Endothelial cell of umbilical vein (primary cell): ENCODE measurements around the gene GATAD1.
"Not testable (repeated sequence)": the region's sequence is repeated elsewhere in the genome, so short reads cannot be mapped to it uniquely, and the experiment has no call there.

Source experiments
- CTCF ChIP-seq, 2 donors: IDR thresholded peaks; 1 replicate in 1 of 2; 2 replicates in 1 of 2; pipeline ENCODE4 v1.5.1; 2011; ENCODE audit warnings: low read length in 2 of 2, mild to moderate bottlenecking in 2 of 2, moderate library complexity in 2 of 2, control low read depth in 1 of 2, inconsistent platforms in 1 of 2, low read depth in 1 of 2; ENCODE audit not compliant: insufficient read depth in 1 of 2; ENCODE audit errors: extremely low read depth in 1 of 2
- GATA2 ChIP-seq: IDR thresholded peaks from 2 replicates; pipeline ENCODE4 v1.7.0; 2011; ENCODE audit warnings: low read depth, mild to moderate bottlenecking, moderate library complexity, mixed read lengths, low read length; ENCODE audit not compliant: insufficient read length, insufficient read depth
- JUN ChIP-seq: IDR thresholded peaks from 2 replicates; pipeline ENCODE4 v1.6.1; 2011; ENCODE audit warnings: borderline replicate concordance, low read depth; ENCODE audit not compliant: insufficient read length, insufficient read depth
- MAX ChIP-seq: IDR thresholded peaks from 2 replicates; pipeline ENCODE4 v1.6.1; 2011; ENCODE audit not compliant: insufficient read depth, insufficient read length
- MYC ChIP-seq: IDR thresholded peaks from one replicate; pipeline ENCODE4 v1.6.1; 2011; ENCODE audit warnings: mild to moderate bottlenecking, low read depth, low read length
- POLR2A ChIP-seq: IDR thresholded peaks from 2 replicates; pipeline ENCODE4 v1.6.1; 2012; ENCODE audit warnings: low read depth, mild to moderate bottlenecking, control low read depth, low read length
- POLR2AphosphoS5 ChIP-seq: IDR thresholded peaks from 2 replicates; pipeline ENCODE4 v1.6.1; 2012; ENCODE audit warnings: low read depth, mild to moderate bottlenecking, control low read depth, low read length, moderate library complexity; ENCODE audit not compliant: insufficient read depth

- TF ChIP-seq CTCF (IDR thresholded peaks at IDR 0.05; ENCODE audit: extremely low read depth in 1 of 2, insufficient read depth in 1 of 2, low read depth in 1 of 2, low read length in 2 of 2); POLR2AphosphoS5; POLR2A; MAX; MYC; JUN; GATA2: not testable (repeated sequence)
Observed at GRCh38 chr7:92475261-92475770, 28.0 kb downstream of the GATAD1 start.
